ENCODE results near the gene MYCN. TPM values are rescaled to one million over a fixed set of nuclear protein-coding genes. Genes with fewer than 3 reads are reported as not detected.

MYCN gene
- polyA plus RNA-seq, 1 of the 3 experiments (the other 2 are of a cell fraction) = 0.03 TPM

DNA sequence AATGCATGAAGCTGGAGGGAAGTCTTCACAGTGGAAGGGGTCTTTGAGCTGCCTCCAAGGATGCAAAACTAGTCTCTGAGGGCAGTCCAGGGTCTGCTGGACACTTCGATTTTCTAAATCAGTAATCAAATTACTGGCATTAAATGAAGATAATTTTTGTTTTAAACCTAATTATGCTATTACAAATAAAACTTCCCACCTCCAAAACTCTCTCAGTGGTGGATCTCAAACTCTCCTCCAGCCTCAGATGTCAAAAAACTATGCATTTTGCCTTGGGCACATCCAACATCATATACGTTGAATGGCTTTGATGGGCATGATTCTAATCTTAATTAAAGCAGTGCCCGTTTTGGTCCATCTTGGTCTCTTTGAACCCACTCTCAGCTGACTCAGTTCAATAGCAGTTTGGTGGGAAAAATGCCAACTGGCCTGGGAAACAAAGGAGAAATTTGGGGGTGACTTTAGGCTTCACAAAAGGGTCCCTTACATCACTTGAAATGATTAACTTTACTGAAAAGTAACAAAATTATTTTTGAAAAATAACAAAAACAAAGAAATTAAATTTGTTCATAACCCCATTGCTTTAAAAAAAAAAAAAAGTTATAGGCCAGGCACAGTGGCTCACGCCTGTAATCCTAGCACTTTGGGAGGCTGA lies 5.9 kb upstream of the MYCN start (continued):
- TF ChIP-seq, protein P1, sequence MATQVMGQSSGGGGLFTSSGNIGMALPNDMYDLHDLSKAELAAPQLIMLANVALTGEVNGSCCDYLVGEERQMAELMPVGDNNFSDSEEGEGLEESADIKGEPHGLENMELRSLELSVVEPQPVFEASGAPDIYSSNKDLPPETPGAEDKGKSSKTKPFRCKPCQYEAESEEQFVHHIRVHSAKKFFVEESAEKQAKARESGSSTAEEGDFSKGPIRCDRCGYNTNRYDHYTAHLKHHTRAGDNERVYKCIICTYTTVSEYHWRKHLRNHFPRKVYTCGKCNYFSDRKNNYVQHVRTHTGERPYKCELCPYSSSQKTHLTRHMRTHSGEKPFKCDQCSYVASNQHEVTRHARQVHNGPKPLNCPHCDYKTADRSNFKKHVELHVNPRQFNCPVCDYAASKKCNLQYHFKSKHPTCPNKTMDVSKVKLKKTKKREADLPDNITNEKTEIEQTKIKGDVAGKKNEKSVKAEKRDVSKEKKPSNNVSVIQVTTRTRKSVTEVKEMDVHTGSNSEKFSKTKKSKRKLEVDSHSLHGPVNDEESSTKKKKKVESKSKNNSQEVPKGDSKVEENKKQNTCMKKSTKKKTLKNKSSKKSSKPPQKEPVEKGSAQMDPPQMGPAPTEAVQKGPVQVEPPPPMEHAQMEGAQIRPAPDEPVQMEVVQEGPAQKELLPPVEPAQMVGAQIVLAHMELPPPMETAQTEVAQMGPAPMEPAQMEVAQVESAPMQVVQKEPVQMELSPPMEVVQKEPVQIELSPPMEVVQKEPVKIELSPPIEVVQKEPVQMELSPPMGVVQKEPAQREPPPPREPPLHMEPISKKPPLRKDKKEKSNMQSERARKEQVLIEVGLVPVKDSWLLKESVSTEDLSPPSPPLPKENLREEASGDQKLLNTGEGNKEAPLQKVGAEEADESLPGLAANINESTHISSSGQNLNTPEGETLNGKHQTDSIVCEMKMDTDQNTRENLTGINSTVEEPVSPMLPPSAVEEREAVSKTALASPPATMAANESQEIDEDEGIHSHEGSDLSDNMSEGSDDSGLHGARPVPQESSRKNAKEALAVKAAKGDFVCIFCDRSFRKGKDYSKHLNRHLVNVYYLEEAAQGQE (IDR thresholded peaks at IDR 0.05; ENCODE audit: low read depth, low read length) = no peak
- TF ChIP-seq TEAD4 (IDR thresholded peaks at IDR 0.05; ENCODE audit: borderline replicate concordance, insufficient read depth) (no peak), NFIC (IDR thresholded peaks at IDR 0.05; ENCODE audit: borderline replicate concordance) (no peak)

DNA sequence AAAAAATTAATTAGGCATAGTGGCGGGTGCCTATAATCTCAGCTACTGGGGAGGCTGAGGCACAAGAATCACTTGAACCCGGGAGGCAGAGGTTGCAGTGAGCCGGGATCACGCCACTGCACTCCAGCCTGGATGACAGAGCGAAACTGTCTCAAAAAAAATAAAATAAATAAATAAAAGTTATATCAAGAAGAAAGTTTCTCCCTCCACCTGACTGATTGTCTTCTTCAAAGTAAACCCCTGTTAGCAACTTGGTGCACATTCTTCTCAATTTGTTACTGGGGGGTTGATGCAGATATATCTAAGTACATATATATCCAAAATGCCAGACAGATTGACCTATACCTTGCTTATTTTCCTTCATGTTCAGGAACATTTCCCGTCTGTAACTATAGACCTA lies 5.2 kb upstream of the MYCN start:
- 49% methylated on average over 6 of the region's 6 CpGs for WGBS (ENCODE audit: low lambda C conversion rate)
- POLR2A ChIA-PET = no interaction called here
- CTCF ChIA-PET = interaction anchor here (1.1 kb wide), 1 partner anchor 297 kb away, joined by 4 read pairs; no protein-coding TSS in a partner anchor
- Histone ChIP-seq H4K20me1 (ENCODE audit: insufficient read depth) (no peaks in the 10 kb centered on the region), H3K27me3 (ENCODE audit: insufficient read depth) (peaks cover 13% of the 10 kb centered on the region; the same call in 1 of the 2 replicates), H3K79me2 (ENCODE audit: insufficient read depth) (no peaks in the 10 kb centered on the region), H2AFZ (ENCODE audit: low read depth) (no peak overlapping the region), H3K9me3 (no peaks in the 10 kb centered on the region), H3K4me1 (ENCODE audit: control insufficient read depth in 1 of 2, insufficient read depth in 2 of 2, low read depth in 1 of 2, low read length in 1 of 2) (peaks cover 0 to 9% of the 10 kb centered on the region in 2 experiments; a peak in 1 of 4 replicates), H3K27ac (ENCODE audit: low read depth in 2 of 2, low read length in 1 of 2) (no peak overlapping the region), H3K9me2 (no peaks in the 10 kb centered on the region), H3F3A (replicated peaks; ENCODE audit: insufficient read depth) (no peaks in the 10 kb centered on the region), H3K4me2 (no peak overlapping the region), H3K36me3 (replicated peaks in 1 of 2; ENCODE audit: control insufficient read depth in 1 of 2, insufficient read depth in 2 of 2, low read length in 1 of 2) (no peaks in the 10 kb centered on the region), H3K9ac (no peak overlapping the region), H3K4me3 (ENCODE audit: low read depth in 2 of 2, low read length in 1 of 2) (no peak overlapping the region)
- no peak for DNase-seq
- TF ChIP-seq EP300 (IDR thresholded peaks at IDR 0.05; ENCODE audit: borderline replicate concordance in 1 of 2, low read depth in 1 of 2, low read length in 1 of 2) = no peak
- TF ChIP-seq RCOR1 (IDR thresholded peaks at IDR 0.05; ENCODE audit: low read length) = no peak
- TF ChIP-seq, protein P2, sequence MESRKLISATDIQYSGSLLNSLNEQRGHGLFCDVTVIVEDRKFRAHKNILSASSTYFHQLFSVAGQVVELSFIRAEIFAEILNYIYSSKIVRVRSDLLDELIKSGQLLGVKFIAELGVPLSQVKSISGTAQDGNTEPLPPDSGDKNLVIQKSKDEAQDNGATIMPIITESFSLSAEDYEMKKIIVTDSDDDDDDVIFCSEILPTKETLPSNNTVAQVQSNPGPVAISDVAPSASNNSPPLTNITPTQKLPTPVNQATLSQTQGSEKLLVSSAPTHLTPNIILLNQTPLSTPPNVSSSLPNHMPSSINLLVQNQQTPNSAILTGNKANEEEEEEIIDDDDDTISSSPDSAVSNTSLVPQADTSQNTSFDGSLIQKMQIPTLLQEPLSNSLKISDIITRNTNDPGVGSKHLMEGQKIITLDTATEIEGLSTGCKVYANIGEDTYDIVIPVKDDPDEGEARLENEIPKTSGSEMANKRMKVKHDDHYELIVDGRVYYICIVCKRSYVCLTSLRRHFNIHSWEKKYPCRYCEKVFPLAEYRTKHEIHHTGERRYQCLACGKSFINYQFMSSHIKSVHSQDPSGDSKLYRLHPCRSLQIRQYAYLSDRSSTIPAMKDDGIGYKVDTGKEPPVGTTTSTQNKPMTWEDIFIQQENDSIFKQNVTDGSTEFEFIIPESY (IDR thresholded peaks at IDR 0.05; ENCODE audit: borderline replicate concordance, low read depth) = no peak
- no peak for TF ChIP-seq JUND (IDR thresholded peaks at IDR 0.05)
- TF ChIP-seq FOXJ3 (CRISPR knock-in tag; IDR thresholded peaks at IDR 0.05) = no peak

DNA sequence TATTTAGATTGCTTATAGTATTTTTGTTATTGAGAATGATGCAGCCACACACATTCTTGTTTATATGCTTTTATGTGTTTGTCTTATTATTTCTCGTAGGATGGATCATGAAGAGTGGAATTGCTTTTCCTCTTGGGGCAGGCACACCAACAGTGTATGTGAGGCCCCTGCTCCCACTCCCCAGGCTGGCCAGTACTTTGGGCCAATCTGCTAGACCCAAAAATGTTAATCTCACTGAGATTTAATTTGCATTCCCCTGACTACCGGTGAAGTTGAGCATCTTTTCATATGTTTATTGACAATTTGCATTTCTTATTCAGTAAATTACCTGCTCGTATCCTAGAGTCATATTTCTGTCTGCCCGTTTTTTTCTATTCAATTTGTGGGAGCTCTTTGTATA lies 4.7 kb upstream of the MYCN start:
- Histone ChIP-seq H3K4me2 (no peak overlapping the region), H3K4me1 (ENCODE audit: control insufficient read depth in 1 of 2, insufficient read depth in 2 of 2, low read depth in 1 of 2, low read length in 1 of 2) (peaks cover 0 to 10% of the 10 kb centered on the region in 2 experiments; a peak in 1 of 4 replicates), H3F3A (replicated peaks; ENCODE audit: insufficient read depth) (no peaks in the 10 kb centered on the region), H2AFZ (ENCODE audit: low read depth) (no peak overlapping the region), H4K20me1 (ENCODE audit: insufficient read depth) (no peaks in the 10 kb centered on the region), H3K27me3 (ENCODE audit: insufficient read depth) (peaks cover 18% of the 10 kb centered on the region), H3K9me2 (no peaks in the 10 kb centered on the region), H3K9ac (no peak overlapping the region), H3K27ac (ENCODE audit: low read depth in 2 of 2, low read length in 1 of 2) (no peak overlapping the region), H3K9me3 (no peaks in the 10 kb centered on the region), H3K36me3 (replicated peaks in 1 of 2; ENCODE audit: control insufficient read depth in 1 of 2, insufficient read depth in 2 of 2, low read length in 1 of 2) (no peaks in the 10 kb centered on the region), H3K79me2 (ENCODE audit: insufficient read depth) (no peaks in the 10 kb centered on the region), H3K4me3 (ENCODE audit: low read depth in 2 of 2, low read length in 1 of 2) (no peak overlapping the region)
- ChIA-PET POLR2A (no interaction called here), CTCF (interaction anchor here (1.0 to 1.1 kb wide), 2 partner anchors 298 to 673 kb away, joined by 3 to 4 read pairs; no protein-coding TSS in a partner anchor)
- 26% methylated on average over 4 of the region's 4 CpGs for WGBS (ENCODE audit: low lambda C conversion rate)
- no peak for DNase-seq
- TF ChIP-seq YY1 (IDR thresholded peaks at IDR 0.05; ENCODE audit: low read depth) = no peak
- no peak for TF ChIP-seq ELF1 (IDR thresholded peaks at IDR 0.05)
- TF ChIP-seq TCF12 (IDR thresholded peaks at IDR 0.05) = no peak
- TF ChIP-seq, protein P3, sequence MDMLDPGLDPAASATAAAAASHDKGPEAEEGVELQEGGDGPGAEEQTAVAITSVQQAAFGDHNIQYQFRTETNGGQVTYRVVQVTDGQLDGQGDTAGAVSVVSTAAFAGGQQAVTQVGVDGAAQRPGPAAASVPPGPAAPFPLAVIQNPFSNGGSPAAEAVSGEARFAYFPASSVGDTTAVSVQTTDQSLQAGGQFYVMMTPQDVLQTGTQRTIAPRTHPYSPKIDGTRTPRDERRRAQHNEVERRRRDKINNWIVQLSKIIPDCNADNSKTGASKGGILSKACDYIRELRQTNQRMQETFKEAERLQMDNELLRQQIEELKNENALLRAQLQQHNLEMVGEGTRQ (IDR thresholded peaks at IDR 0.05; ENCODE audit: borderline replicate concordance, low read depth, low read length) = no peak
- no peak for TF ChIP-seq EZH2phosphoT487 (IDR thresholded peaks at IDR 0.05; ENCODE audit: borderline replicate concordance, low read depth)
- TF ChIP-seq, protein P4, sequence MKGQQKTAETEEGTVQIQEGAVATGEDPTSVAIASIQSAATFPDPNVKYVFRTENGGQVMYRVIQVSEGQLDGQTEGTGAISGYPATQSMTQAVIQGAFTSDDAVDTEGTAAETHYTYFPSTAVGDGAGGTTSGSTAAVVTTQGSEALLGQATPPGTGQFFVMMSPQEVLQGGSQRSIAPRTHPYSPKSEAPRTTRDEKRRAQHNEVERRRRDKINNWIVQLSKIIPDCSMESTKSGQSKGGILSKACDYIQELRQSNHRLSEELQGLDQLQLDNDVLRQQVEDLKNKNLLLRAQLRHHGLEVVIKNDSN (IDR thresholded peaks at IDR 0.05; ENCODE audit: borderline replicate concordance, low read depth) = no peak
- TF ChIP-seq RFX5 (IDR thresholded peaks at IDR 0.05; ENCODE audit: low read length) = no peak
- TF ChIP-seq CHD2 (IDR thresholded peaks at IDR 0.05; ENCODE audit: low read length, partially characterized antibody) = no peak
- no peak for TF ChIP-seq MXI1 (IDR thresholded peaks at IDR 0.05; ENCODE audit: low read depth, low read length)
- no peak for TF ChIP-seq MEF2A (IDR thresholded peaks at IDR 0.05; ENCODE audit: borderline replicate concordance, low read depth)
